ENCODE data around the gene DYNC1LI2.
"Not testable (repeated sequence)": the region's sequence is repeated elsewhere in the genome, so short reads cannot be mapped to it uniquely, and the experiment has no call there.

DYNC1LI2 gene

GRCh38 chr16:66695935-66696668 is 55.3 kb downstream of the DYNC1LI2 start:
- DNase-seq, result peak; percentile 8

GRCh38 chr16:66695471-66695934 is 55.9 kb downstream of the DYNC1LI2 start:
- DNase-seq, result no peak

GRCh38 chr16:66693149-66693548 is 58.3 kb downstream of the DYNC1LI2 start:
- DNase-seq, result no peak

- no peak for DNase-seq
Observed at GRCh38 chr16:66692341-66692740, 59.1 kb downstream of the DYNC1LI2 start.

- DNase-seq, result no peak
Observed at GRCh38 chr16:66691234-66691633, 60.2 kb downstream of the DYNC1LI2 start.

- DNase-seq, result no peak
Observed at GRCh38 chr16:66690106-66690847, 61.1 kb downstream of the DYNC1LI2 start.

- DNase-seq, result no peak
Observed at GRCh38 chr16:66689282-66689681, 62.1 kb downstream of the DYNC1LI2 start.

GRCh38 chr16:66687906-66688625 is 63.3 kb downstream of the DYNC1LI2 start:
- no peak for DNase-seq

- not testable (repeated sequence) for DNase-seq
Observed at GRCh38 chr16:66685501-66686115, 65.8 kb downstream of the DYNC1LI2 start.

GRCh38 chr16:66682271-66682670 is 69.1 kb downstream of the DYNC1LI2 start:
- DNase-seq, result no peak

GRCh38 chr16:66681676-66682075 is 69.7 kb downstream of the DYNC1LI2 start:
- DNase-seq, result no peak

GRCh38 chr16:66678337-66678736 is 73.1 kb downstream of the DYNC1LI2 start:
- no peak for DNase-seq

GRCh38 chr16:66677836-66678235 is 73.6 kb downstream of the DYNC1LI2 start:
- DNase-seq, result no peak

- no peak for DNase-seq
Observed at GRCh38 chr16:66677179-66677578, 74.2 kb downstream of the DYNC1LI2 start.

GRCh38 chr16:66676599-66676998 is 74.8 kb downstream of the DYNC1LI2 start:
- DNase-seq, result no peak

- DNase-seq, result no peak
Observed at GRCh38 chr16:66673691-66674090, 77.7 kb downstream of the DYNC1LI2 start.

Data from stimulated activated CD4-positive, alpha-beta T cell treated with anti-CD3 and anti-CD28 coated beads, Interleukin-12 subunit alpha, Interleukin-12 subunit beta, amount 100 ng/mL, for 4 hours (primary cell).